GM23338 (cell line): ENCODE measurements around the gene ZNF568.

Experiments used
- EZH2 ChIP-seq: fragments of 200-600 bp; sonication (generic); IDR thresholded peaks from one replicate; pipeline ENCODE4 v1.8.0; 2017; ENCODE audit warnings: antibody characterized with exemption, mild to moderate bottlenecking, low read depth; ENCODE audit not compliant: unreplicated experiment
- EZH2phosphoT487 ChIP-seq: fragments of 200-600 bp; sonication (generic); IDR thresholded peaks from one replicate; pipeline ENCODE4 v1.8.1; 2018; ENCODE audit warnings: antibody characterized with exemption; ENCODE audit not compliant: unreplicated experiment
- JUNB ChIP-seq: IDR thresholded peaks from one replicate; pipeline ENCODE4 v1.6.1; 2016; ENCODE audit warnings: antibody characterized with exemption; ENCODE audit not compliant: unreplicated experiment
- POLR2AphosphoS5 ChIP-seq: IDR thresholded peaks from 2 replicates; pipeline ENCODE4 v1.6.1; 2016; ENCODE audit warnings: antibody characterized with exemption, low read depth
- ZNF331 ChIP-seq: fragments of 250-450 bp; sonication (Bioruptor Pico); IDR thresholded peaks from 2 replicates; pipeline ENCODE4 v1.5.0; 2020; ENCODE audit warnings: low read depth, mild to moderate bottlenecking, moderate library complexity
- TF ChIP-seq, protein P1 (sequence below), 2 experiments: fragments of 200-600 bp in 1 of 2; sonication (generic) in 1 of 2; conservative IDR thresholded peaks; 2 replicates each; pipeline versions ENCODE4 v1.5.1 to v1.6.1; 2016 to 2017; ENCODE audit warnings: antibody characterized with exemption in 2 of 2, low read depth in 2 of 2, mild to moderate bottlenecking in 2 of 2, moderate library complexity in 1 of 2
- TF ChIP-seq, protein P2 (sequence below): IDR thresholded peaks from one replicate; pipeline ENCODE4 v1.6.1; 2018; ENCODE audit warnings: antibody characterized with exemption; ENCODE audit not compliant: unreplicated experiment

DNA sequence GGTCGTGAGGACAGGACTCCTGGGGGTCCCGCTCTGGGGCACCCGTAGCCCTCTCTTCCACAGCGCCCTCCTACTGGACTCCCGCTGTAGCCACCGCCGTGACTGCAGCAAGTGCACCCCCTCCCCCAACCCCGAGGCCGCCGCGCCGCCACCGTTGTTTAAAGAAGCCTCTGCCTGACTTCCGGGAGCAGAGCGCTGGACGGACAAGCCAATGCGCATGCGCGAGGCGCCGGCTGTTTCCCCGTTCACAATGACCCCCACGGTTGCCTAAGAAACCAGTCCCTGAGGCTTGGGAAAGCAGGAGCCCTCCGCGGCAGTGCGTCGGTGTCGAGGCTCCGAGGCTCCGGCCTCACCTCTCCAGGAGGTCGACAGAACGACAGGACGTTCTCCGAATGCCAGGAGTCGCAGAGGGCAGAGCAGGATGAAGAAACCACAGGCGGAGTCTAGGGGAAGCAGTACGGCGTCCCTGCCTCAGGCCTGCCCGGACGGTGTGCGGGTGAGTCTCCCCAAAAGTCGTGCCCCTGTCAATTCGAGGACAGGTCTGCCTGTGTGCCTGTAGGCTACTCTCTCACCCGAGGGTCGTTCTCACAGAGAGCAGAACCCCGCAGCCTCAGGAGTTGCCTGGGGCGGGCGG lies 91.6 kb downstream of the ZNF568 start:
- TF ChIP-seq, protein P1, sequence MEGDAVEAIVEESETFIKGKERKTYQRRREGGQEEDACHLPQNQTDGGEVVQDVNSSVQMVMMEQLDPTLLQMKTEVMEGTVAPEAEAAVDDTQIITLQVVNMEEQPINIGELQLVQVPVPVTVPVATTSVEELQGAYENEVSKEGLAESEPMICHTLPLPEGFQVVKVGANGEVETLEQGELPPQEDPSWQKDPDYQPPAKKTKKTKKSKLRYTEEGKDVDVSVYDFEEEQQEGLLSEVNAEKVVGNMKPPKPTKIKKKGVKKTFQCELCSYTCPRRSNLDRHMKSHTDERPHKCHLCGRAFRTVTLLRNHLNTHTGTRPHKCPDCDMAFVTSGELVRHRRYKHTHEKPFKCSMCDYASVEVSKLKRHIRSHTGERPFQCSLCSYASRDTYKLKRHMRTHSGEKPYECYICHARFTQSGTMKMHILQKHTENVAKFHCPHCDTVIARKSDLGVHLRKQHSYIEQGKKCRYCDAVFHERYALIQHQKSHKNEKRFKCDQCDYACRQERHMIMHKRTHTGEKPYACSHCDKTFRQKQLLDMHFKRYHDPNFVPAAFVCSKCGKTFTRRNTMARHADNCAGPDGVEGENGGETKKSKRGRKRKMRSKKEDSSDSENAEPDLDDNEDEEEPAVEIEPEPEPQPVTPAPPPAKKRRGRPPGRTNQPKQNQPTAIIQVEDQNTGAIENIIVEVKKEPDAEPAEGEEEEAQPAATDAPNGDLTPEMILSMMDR (conservative IDR thresholded peaks at IDR 0.05; ENCODE audit: low read depth in 2 of 2), result no peak
- TF ChIP-seq, protein P2, sequence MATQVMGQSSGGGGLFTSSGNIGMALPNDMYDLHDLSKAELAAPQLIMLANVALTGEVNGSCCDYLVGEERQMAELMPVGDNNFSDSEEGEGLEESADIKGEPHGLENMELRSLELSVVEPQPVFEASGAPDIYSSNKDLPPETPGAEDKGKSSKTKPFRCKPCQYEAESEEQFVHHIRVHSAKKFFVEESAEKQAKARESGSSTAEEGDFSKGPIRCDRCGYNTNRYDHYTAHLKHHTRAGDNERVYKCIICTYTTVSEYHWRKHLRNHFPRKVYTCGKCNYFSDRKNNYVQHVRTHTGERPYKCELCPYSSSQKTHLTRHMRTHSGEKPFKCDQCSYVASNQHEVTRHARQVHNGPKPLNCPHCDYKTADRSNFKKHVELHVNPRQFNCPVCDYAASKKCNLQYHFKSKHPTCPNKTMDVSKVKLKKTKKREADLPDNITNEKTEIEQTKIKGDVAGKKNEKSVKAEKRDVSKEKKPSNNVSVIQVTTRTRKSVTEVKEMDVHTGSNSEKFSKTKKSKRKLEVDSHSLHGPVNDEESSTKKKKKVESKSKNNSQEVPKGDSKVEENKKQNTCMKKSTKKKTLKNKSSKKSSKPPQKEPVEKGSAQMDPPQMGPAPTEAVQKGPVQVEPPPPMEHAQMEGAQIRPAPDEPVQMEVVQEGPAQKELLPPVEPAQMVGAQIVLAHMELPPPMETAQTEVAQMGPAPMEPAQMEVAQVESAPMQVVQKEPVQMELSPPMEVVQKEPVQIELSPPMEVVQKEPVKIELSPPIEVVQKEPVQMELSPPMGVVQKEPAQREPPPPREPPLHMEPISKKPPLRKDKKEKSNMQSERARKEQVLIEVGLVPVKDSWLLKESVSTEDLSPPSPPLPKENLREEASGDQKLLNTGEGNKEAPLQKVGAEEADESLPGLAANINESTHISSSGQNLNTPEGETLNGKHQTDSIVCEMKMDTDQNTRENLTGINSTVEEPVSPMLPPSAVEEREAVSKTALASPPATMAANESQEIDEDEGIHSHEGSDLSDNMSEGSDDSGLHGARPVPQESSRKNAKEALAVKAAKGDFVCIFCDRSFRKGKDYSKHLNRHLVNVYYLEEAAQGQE, result no peak
- TF ChIP-seq POLR2AphosphoS5, result no peak
- no peak for TF ChIP-seq EZH2
- TF ChIP-seq JUNB, result no peak
- TF ChIP-seq EZH2phosphoT487, result no peak
- TF ChIP-seq ZNF331, result no peak
